HepG2 (cell line): ENCODE measurements around the gene RRAS. TPM values are rescaled to one million over a fixed set of nuclear protein-coding genes. Genes with fewer than 3 reads are reported as not detected.

ENCODE experiments used
- BRF2 ChIP-seq: sonication (generic); formaldehyde crosslinking; IDR thresholded peaks from 2 replicates; pipeline ENCODE4 v1.8.1; 2022; ENCODE audit warnings: mild to moderate bottlenecking, missing genetic modification reagents
- CHD4 ChIP-seq: fragments of 200-600 bp; sonication (generic); IDR thresholded peaks from 2 replicates; pipeline ENCODE4 v1.7.0; 2017; ENCODE audit warnings: mild to moderate bottlenecking, low read length, borderline replicate concordance
- HMG20A ChIP-seq: IDR thresholded peaks from 2 replicates; pipeline ENCODE4 v1.6.1; 2016; ENCODE audit warnings: borderline replicate concordance
- HNF4G ChIP-seq, 2 experiments: sonication (generic) in 1 of 2; formaldehyde crosslinking in 1 of 2; IDR thresholded peaks; 2 replicates each; pipeline versions ENCODE4 v1.4.0 to v1.6.1; 2011 to 2020; ENCODE audit warnings: borderline replicate concordance in 2 of 2, low read depth in 2 of 2, mild to moderate bottlenecking in 2 of 2, low read length in 1 of 2, missing genetic modification reagents in 1 of 2, moderate library complexity in 1 of 2
- PAX8 ChIP-seq: sonication (generic); formaldehyde crosslinking; IDR thresholded peaks from 2 replicates; pipeline ENCODE4 v1.8.0; 2022; ENCODE audit warnings: mild to moderate bottlenecking, missing genetic modification reagents, borderline replicate concordance
- PBX2 ChIP-seq: IDR thresholded peaks from 2 replicates; pipeline ENCODE4 v1.6.1; 2016; ENCODE audit warnings: control low read depth
- REL ChIP-seq: sonication (generic); formaldehyde crosslinking; conservative IDR thresholded peaks from 2 replicates; pipeline ENCODE4 v1.8.0; 2022; ENCODE audit warnings: mild to moderate bottlenecking, missing genetic modification reagents, moderate library complexity
- RXRA ChIP-seq: sonication (generic); formaldehyde crosslinking; IDR thresholded peaks from 2 replicates; pipeline ENCODE4 v1.5.1; 2020; ENCODE audit warnings: missing genetic modification reagents
- SETDB1 ChIP-seq: sonication (generic); formaldehyde crosslinking; IDR thresholded peaks from 2 replicates; pipeline ENCODE4 v1.5.1; 2020; ENCODE audit warnings: missing genetic modification reagents, mild to moderate bottlenecking, borderline replicate concordance
- SIX1 ChIP-seq: sonication (generic); formaldehyde crosslinking; IDR thresholded peaks from 2 replicates; pipeline ENCODE4 v1.4.0; 2020; ENCODE audit warnings: missing genetic modification reagents, borderline replicate concordance
- SIX4 ChIP-seq: sonication (generic); formaldehyde crosslinking; IDR thresholded peaks from 2 replicates; pipeline ENCODE4 v1.4.0; 2020; ENCODE audit warnings: missing genetic modification reagents
- SMARCC2 ChIP-seq: fragments of 450-650 bp; IDR thresholded peaks from 2 replicates; pipeline ENCODE4 v1.6.1; 2017; ENCODE audit warnings: antibody characterized with exemption, mild to moderate bottlenecking
- TCF7L2 ChIP-seq: IDR thresholded peaks from 2 replicates; pipeline ENCODE4 v1.6.1; 2011; ENCODE audit warnings: mild to moderate bottlenecking, low read depth, low read length, moderate library complexity
- ZKSCAN8 ChIP-seq: IDR thresholded peaks from 2 replicates; pipeline ENCODE4 v1.6.1; 2016; ENCODE audit warnings: borderline replicate concordance, missing genetic modification reagents, missing compliant biosample characterization
- ZNF276 ChIP-seq: sonication (generic); formaldehyde crosslinking; IDR thresholded peaks from 2 replicates; pipeline ENCODE4 v1.4.0; 2020; ENCODE audit warnings: mild to moderate bottlenecking, low read depth, missing genetic modification reagents
- ZNF33B ChIP-seq: sonication (generic); formaldehyde crosslinking; IDR thresholded peaks from 2 replicates; pipeline ENCODE4 v1.5.1; 2020; ENCODE audit warnings: mild to moderate bottlenecking, missing genetic modification reagents
- ZNF513 ChIP-seq: sonication (generic); formaldehyde crosslinking; conservative IDR thresholded peaks from 2 replicates; pipeline ENCODE4 v1.5.0; 2020; ENCODE audit warnings: missing genetic modification reagents
- ZNF597 ChIP-seq: sonication (generic); formaldehyde crosslinking; IDR thresholded peaks from 2 replicates; pipeline ENCODE4 v1.5.0; 2020; ENCODE audit warnings: missing genetic modification reagents
- ZNF710 ChIP-seq: sonication (generic); formaldehyde crosslinking; IDR thresholded peaks from 2 replicates; pipeline ENCODE4 v1.5.0; 2020; ENCODE audit warnings: mild to moderate bottlenecking, missing genetic modification reagents, borderline replicate concordance
- polyA plus RNA-seq, 8 experiments: library from polyadenylated mRNA; depleted of rRNA in 3 of 8; stranded (reverse) in 7 of 8; unstranded in 1 of 8; fragments of >200 nt; fragmentation: Illumina TruSeq in 4 of 8; extraction: Trizol in 4 of 8; gene quantifications; 2 replicates each; pipeline versions ENCODE4 v1.2.1 to v1.2.3, GENCODE V29; 2011 to 2016; ENCODE audit warnings: low read depth in 4 of 8, missing spikeins in 1 of 8, mixed read lengths in 1 of 8; ENCODE audit not compliant: insufficient read depth in 1 of 8
- total RNA-seq, 5 experiments: library from RNA; depleted of rRNA; stranded (reverse); fragments of >200 nt; fragmentation: Illumina TruSeq; extraction: Trizol; gene quantifications; 2 replicates each; pipeline ENCODE4 v1.2.3, GENCODE V29; 2016; ENCODE audit warnings: low read depth in 1 of 5

Gene RRAS
- total and polyA plus RNA-seq, 2 of the 13 experiments (the other 11 are each of a cell fraction or from before 2014, with no cell fraction given) = 1.5 to 12.0 TPM

- no peak for TF ChIP-seq ZNF513
- TF ChIP-seq PBX2 = peak; percentile 81
- no peak for TF ChIP-seq SIX4 (CRISPR knock-in tag)
- TF ChIP-seq REL (CRISPR knock-in tag) = 0 out of 2 replicates have a peak, but pooled peaks have one; percentile 53
- no peak for TF ChIP-seq SMARCC2
- TF ChIP-seq TCF7L2 = no peak
- no peak for TF ChIP-seq HMG20A
- peak; percentile 90 for TF ChIP-seq ZNF710 (CRISPR knock-in tag)
- TF ChIP-seq SETDB1 (CRISPR knock-in tag) = no peak
- peak; percentile 63; the same call in 1 of the 2 replicates for TF ChIP-seq ZKSCAN8
- TF ChIP-seq SIX1 (CRISPR knock-in tag) = no peak
- 0 out of 2 replicates have a peak, but pooled peaks have one; percentile 41 for TF ChIP-seq ZNF276 (CRISPR knock-in tag)
- 0 out of 2 replicates have a peak, but pooled peaks have one; percentile 62 for TF ChIP-seq ZNF33B (CRISPR knock-in tag)
- no peak for TF ChIP-seq PAX8 (CRISPR knock-in tag)
- peak; percentile 63; the same call in 1 of the 2 replicates for TF ChIP-seq RXRA (CRISPR knock-in tag)
- peak; percentile 96 for TF ChIP-seq HNF4G (IDR thresholded peaks at IDR 0.05; ENCODE audit: borderline replicate concordance, low read depth, low read length)
- TF ChIP-seq HNF4G (CRISPR knock-in tag; IDR thresholded peaks at IDR 0.05; ENCODE audit: borderline replicate concordance, low read depth) = peak; percentile 95
- no peak for TF ChIP-seq ZNF597 (CRISPR knock-in tag)
- TF ChIP-seq BRF2 (CRISPR knock-in tag) = no peak
- TF ChIP-seq CHD4 = no peak
Measured at GRCh38 chr19:49672131-49672919, 32.4 kb upstream of the RRAS start (continued).
